ENCODE measurements around the gene XIRP1.

GRCh38 chr3:39213613-39214012, 21.2 kb upstream of the XIRP1 start:
- TF ChIP-seq GATA3 (IDR thresholded peaks at IDR 0.05; ENCODE audit: low read depth, low read length) (no peak), GATA2 (IDR thresholded peaks at IDR 0.05; ENCODE audit: low read depth, low read length) (no peak)
